Daoy (cell line): ENCODE data around the gene RPRD2. TPM values are rescaled to one million over a fixed set of nuclear protein-coding genes. Genes with fewer than 3 reads are reported as not detected.
A peak's percentile ranks its signal among the peaks of the same experiment; 100 is the strongest.

Experiments
- DNase-seq: peaks from one replicate; pipeline ENCODE4 v3.0.0-alpha.2; 2015; ENCODE audit warnings: low read depth
- total RNA-seq: library from RNA; depleted of rRNA; stranded (reverse); fragments of >200 nt; shearing (Covaris generic); gene quantifications from 2 replicates; pipeline ENCODE4 v1.2.3, GENCODE V29; 2014; rRNA removed

The RPRD2 gene
- total RNA-seq, 1 experiment from 2014 or later, result 8.5 TPM

DNA sequence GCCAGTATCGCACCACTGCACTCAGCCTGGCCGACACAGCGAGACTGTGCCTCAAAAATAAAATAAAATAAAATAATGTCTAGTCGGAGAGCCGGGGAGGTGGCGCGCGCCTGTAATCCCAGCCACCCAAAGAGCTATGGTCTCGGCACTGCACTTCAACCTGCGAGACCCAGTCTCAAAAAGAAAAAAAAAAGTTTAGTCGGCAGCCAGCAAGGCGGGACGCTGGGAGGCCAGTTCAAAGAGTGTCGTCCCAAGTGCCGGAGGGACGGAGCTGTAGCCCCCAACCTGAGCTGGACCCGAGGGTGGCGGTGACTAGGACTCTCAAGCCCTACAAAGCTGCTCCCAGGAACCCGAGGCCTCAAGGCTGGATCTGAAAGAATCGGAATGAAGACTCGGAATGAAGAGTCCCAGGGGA, 151.0 kb downstream of the RPRD2 start:
- DNase-seq, result no peak

DNA sequence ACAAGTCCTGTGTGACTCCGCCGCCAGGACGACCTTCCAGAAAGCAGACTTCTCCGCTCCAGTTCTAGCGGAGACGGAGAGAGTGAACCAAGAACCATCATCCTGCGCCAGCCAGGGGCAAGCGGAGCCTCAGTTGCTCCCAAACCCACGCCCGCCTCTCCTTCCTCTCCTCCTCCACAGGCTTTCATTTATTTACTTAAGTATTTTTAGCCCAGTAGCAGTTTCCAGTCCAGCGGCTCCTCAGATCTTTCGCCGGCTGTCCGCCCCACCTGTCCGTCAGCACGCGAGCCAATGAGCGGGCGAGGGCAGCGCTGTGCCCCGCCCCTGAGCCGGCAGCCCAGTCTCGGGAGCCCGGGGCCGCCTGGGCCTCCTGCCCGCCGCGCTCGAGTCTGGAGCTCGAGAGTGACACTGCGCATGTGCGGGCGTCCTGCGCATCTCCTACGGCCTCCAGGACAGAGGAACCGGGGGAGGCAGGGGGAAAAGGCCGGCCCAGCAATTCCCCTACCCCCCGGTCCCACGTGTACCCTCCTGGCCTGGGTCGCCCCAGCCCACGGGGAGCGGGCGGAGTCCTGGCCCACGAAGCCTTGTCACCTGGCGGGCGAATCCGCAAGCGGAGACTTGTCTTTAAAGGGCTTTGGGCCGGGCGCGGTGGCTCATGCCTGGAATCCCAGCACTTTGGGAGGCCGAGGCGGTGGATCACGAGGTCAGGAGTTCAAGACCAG, 151.5 kb downstream of the RPRD2 start, which contains the start of gene FALEC:
Gene FALEC (plus strand): TSS at position 425 of the 722 bp plus-strand sequence.
- DNase-seq, result peak; percentile 99

- DNase-seq, result no peak
Measured at GRCh38 chr1:150516050-150516591, 152.2 kb downstream of the RPRD2 start.

GRCh38 chr1:150516616-150517015, 152.7 kb downstream of the RPRD2 start:
- no peak for DNase-seq

DNA sequence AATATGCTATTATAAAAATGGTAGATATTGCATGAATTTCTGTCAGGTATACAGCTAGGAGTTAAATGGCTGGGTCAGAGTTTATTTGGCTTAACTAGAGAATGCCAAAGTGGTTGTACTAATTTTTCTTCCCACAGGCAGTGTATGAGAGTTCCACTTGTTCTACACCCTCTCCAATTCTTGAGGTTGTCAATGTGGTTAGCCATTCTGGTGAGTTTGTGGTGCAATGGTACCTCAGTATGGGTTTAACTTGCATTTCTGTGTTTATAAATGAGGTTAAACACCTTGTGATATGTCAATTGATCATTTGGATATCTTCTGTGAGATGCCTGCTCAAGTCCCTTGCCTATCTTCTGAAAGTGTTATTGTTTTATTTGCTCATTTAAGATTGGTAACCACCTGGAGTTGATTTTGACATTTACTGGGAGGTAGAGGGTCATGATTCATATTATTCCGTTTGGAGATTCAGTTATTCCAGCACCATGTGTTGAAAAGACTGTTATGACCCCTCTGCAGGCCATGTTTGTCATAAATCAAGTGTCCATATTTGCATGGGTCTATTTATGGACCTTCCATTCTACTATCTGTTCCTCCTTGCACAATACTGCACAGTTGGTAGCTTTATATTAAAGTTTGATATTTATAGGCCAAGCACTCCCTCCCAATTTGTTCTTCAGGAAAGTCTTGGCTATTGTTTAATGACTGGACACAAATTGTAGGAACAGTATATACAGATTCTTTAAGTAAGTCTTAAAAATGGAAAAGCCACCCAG, 157.4 kb downstream of the RPRD2 start:
- no peak for DNase-seq

DNA sequence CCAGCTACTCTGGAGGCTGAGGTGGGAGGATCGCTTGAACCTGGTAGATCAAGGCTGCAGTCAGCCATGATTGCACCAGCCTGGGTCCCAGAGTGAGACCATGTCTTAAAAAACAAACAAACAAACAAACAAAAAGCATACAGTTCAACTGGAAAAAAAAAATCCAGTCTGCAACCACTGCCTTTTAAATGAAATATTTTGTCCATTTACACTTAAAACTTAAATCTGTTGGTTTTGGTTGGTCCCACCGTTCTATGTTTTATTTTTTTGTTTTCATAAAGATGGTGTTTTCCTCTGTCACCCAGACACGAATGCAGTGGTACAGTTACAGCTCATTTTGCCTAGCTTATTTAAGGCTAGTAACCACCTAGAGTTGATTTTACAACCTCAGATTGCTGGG, 161.4 kb downstream of the RPRD2 start:
- no peak for DNase-seq

Other genes with a start within 250 kb of the RPRD2 start
- gene PLEKHO1, start 214.2 kb upstream of the RPRD2 start, total RNA-seq, result 66.9 and 75.8 TPM in 2 replicates
- 105 and 118 TPM in 2 replicates for gene ANP32E, start 128.0 kb upstream of the RPRD2 start, total RNA-seq
- gene CA14, start 106.4 kb upstream of the RPRD2 start, total RNA-seq, result not detected in 2 replicates
- gene APH1A, start 95.1 kb upstream of the RPRD2 start, total RNA-seq, result 102 and 125 TPM in 2 replicates
- 0.40 and 1.5 TPM in 2 replicates for gene C1orf54, start 91.4 kb upstream of the RPRD2 start, total RNA-seq
- gene CIART, start 81.6 kb upstream of the RPRD2 start, total RNA-seq, result not detected in 2 replicates
- 77.0 and 92.7 TPM in 2 replicates for gene MRPS21, start 70.3 kb upstream of the RPRD2 start, total RNA-seq
- 58.7 and 72.8 TPM in 2 replicates for gene PRPF3, start 42.6 kb upstream of the RPRD2 start, total RNA-seq
- gene TARS2, start 123.3 kb downstream of the RPRD2 start, total RNA-seq, result 17.8 and 21.8 TPM in 2 replicates
- gene ECM1, start 144.0 kb downstream of the RPRD2 start, total RNA-seq, result 13.8 and 15.4 TPM in 2 replicates
- not detected in 2 replicates for gene FALEC, start 151.6 kb downstream of the RPRD2 start, total RNA-seq
- gene ADAMTSL4, start 185.3 kb downstream of the RPRD2 start, total RNA-seq, result 0.33 TPM in 1 of 2 replicates, not detected in the other
- gene MCL1, start 215.5 kb downstream of the RPRD2 start, total RNA-seq, result 210 and 235 TPM in 2 replicates